GM19240 (cell line): Measurements from ENCODE around the gene TES.
"Not testable (repeated sequence)": the region's sequence is repeated elsewhere in the genome, so short reads cannot be mapped to it uniquely, and the experiment has no call there.

Source experiments
- DNase-seq: peaks from one replicate; pipeline ENCODE4 v3.0.0; 2011; ENCODE audit warnings: low spot score; ENCODE audit not compliant: insufficient read length

The TES gene

DNA sequence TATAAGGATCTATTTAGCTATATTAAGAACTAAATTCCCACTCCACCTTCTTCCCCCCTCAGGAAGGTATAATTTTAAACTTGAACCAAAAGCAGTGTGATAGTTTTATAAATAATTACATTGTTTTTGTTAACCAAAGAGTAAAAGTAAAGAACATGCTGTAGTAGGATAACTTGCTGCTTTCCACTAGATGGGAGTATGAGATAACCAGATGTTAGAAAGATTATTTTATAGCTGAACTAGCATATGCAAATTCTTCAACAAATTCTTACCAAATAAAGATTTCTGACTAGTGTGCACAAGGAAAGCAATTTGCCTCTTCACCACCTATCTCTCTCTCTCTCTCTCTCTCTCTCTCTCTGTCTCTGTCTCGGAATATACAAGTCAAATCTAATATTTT, 31.8 kb downstream of the TES start:
- DNase-seq = no peak

DNA sequence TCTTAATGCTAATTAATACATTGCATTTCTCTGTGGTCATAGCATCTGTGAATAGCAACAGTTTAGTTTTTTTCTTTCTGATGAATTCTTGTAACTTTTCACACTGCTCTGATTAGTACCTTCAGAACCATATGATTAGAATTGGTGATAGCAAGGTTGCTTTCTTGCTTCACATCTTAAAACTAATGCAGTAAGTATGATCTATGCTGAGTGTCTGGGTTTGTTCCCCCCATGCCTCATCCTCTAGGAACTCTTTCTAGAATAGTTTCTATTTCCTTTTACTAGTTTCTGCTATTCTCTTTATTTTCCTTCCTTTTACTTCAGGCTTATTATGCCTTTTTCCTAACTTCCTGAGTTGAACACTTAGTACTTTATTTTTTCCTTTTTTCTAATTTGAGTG, 32.4 kb downstream of the TES start:
- no peak for DNase-seq

DNA sequence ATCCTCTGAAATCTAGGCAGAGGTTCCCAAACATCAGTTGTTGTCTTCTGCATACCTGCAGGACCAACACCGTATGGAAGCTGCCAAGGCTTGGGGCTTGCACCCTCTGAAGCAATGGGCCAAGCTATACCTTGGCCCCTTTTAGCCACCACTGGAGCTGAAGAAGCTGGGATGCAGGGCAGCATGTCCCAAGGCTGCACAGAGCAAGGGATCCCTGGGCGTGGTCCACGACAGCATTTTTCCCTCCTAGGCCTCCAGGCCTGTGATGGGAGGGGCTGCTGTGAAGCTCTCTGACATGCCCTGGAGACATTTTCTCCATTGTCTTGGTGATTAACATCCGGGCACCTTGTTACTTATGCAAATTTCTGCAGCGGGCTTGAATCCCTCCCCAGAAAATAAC, 34.5 kb downstream of the TES start:
- DNase-seq = not testable (repeated sequence)

- no peak for DNase-seq
These were observed 36.0 kb downstream of the TES start for GRCh38 chr7:116246357-116246756.

GRCh38 chr7:116249969-116250553, 39.7 kb downstream of the TES start:
- DNase-seq = no peak

DNA sequence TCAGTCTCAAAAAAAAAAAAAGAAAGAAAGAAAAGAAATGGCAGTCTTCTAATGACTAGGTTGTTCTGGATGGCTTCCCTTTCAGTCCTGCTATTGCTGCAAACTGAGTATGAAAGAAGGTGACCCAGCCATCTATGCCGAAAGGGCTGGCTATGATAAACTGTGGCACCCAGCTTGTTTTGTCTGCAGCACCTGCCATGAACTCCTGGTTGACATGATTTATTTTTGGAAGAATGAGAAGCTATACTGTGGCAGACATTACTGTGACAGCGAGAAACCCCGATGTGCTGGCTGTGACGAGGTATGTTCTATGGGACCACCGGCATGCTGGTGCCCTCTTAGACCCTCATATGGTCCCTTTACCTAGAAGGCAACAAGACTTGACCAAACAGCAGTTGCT, 41.3 kb downstream of the TES start:
- no peak for DNase-seq

- no peak for DNase-seq
These were observed 41.9 kb downstream of the TES start for GRCh38 chr7:116252249-116252648.

DNA sequence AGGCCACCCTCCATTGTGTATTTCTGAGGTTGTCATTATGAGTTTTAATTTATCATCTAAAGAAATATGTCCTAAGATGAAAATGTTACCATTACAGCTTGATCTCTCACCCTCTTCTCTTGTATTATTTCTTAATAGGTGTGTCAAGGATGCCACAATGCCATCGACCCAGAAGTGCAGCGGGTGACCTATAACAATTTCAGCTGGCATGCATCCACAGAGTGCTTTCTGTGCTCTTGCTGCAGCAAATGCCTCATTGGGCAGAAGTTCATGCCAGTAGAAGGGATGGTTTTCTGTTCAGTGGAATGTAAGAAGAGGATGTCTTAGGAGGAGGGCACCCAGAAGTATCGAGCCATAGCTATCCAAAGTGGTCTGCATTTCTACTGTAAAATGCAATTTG, 46.8 kb downstream of the TES start:
- no peak for DNase-seq

DNA sequence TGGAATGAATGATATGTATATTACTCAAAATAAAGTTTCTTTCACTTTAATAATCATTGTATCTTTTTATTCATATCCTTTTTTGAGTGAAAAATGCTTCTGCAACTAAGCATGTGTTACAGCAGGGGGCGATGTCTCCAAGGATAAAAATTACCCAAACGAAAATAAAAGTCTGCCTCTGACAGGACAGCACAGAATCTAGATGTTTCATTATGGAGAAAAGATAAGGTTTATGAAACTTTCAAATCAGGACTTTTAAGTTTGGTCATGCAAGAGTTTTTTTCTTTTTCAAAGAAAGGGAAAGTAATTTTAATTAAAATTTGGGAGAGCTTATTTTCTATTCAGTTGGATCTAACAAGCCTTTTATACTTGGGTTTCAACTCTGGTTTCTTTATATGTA, 48.4 kb downstream of the TES start:
- DNase-seq = peak; percentile 4

- DNase-seq = no peak
These were observed 49.0 kb downstream of the TES start for GRCh38 chr7:116259156-116259870.

- no peak for DNase-seq
These were observed 49.6 kb downstream of the TES start for GRCh38 chr7:116259871-116260440.

DNA sequence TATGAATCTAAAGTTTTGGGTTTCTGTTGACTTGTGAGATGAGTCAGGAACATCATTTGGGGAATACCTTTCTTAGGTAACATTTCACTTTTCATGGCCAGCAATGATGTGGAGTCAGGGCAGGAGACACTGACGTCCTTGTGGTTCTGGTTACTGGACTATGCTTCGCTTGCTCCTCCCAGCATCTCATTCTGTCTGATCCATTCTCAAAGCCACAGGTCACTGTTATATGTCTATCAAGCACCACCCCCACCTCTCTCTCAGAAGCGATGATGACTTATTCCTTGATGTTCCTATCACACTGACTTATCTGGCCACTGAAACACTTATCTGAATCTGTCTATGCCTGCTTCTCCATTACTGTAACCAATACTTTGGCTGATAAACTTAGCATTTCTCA, 51.6 kb downstream of the TES start:
- DNase-seq = no peak

GRCh38 chr7:116265881-116266280, 55.5 kb downstream of the TES start:
- no peak for DNase-seq

DNA sequence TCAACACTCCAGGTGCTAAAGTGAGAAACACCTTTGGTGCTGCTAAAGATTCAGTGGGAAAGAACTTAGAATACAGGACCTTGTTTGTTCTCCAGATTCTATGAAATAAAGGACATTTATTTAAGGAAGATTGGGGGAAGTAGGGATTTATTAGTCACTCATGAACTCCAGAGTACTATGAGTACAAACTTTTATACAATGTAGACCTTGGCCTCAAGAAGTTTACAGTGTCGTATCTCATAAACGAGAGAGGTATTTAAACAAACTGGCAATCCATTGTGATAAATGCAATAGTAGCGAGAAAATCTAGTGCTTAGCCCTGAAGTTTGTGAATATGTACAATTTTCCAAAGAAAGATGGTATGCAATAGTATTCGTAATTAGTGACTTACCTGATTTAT, 59.1 kb downstream of the TES start:
- no peak for DNase-seq

DNA sequence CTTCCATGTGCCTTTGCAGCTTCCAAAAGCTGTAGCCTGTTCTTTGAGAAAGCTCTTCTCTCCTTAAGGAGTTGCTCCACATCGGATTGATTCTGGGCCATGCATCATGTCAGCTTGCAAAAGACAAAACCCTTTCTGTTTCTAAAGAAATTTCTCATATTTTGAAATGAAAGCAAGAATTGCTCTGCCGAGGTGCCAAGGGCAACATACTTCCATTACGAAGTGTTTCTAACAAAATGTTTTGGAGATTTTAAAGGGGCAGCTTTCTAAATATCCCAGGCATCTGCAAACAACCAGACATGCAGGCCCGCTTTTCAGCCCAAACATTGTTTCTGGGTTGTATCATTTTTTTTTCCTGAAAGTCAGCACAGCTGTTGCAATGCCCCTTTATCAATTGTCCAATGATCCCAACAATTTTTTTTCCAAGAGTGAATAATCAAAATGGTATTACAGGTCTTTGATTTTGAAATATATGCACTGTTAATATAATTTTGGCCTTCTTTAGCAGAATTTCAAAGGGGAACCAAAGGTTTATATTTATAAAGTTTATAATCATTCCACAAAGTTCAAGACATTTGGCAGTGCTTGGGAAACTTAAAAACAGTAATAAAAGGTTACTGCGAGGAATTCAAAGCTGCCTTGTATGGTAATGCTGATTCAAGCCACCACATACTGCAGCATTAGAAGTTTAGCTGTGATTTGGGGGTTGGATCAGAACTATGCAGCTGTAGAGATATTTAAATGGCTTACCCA, 61.0 kb downstream of the TES start:
- DNase-seq = no peak

GRCh38 chr7:116271963-116272886, 61.9 kb downstream of the TES start:
- DNase-seq = no peak

GRCh38 chr7:116273283-116273917, 63.1 kb downstream of the TES start:
- no peak for DNase-seq

- DNase-seq = no peak
These were observed 63.6 kb downstream of the TES start for GRCh38 chr7:116273918-116274301.

DNA sequence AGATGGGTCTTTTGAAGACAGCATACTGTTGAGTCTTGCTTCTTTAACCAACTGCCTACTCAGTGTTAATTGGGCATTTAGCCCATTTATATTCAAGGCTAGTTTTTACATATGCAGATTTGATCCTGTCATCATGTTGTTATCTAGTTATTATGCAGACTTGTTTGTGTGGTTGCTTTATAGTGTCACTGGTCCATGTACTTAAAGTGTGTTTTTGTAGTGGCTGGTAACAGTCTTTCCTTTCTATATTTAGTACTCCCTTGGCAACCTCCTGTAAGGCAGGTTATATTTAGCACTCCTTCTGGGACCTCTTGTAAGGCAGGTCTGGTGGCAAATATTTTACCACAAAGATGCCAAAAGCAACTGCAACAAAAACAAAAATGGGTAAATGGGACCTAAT, 66.7 kb downstream of the TES start:
- no peak for DNase-seq

DNA sequence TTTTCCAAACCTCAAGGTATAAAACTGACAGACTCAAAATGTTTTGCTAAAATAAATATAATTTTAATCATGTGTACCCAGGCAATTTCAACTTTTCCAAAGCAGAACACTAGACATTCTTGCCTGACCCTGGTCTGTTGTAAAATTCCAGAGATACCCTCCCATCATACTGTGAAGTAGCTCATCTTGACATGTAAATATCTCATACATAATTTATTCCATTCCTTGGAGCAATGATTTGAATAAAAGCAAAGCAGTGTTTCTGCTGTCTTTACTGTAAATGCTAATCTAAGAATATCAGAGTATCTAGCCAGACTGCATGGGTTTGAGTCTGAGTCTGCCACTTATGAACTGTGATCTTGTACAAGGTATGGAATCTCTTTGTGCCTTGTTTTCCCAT, 68.9 kb downstream of the TES start:
- DNase-seq = no peak

DNA sequence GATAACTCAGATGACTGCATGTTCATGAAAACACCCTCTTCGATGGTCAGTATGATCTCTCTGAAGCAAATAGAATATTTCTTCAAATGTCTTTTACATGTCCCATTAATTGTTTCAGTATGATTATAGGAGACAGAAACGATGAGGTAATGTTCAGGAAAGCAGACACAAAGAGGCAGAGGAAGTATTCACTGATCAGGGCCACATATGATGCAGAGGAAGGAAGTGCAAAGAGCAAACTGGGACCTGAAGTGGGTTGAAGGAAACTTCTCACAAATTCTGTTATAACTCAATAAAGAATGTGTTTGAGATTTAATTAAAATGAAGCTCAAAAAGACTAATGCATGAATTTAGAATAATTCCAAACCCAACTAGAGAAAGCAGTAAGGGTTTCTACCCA, 70.5 kb downstream of the TES start:
- DNase-seq = no peak
